GM19395 (cell line): ENCODE measurements around the gene PLCH1.

Source experiments
- ATAC-seq: cut with Tn5 transposase; IDR thresholded peaks from one replicate; pipeline ENCODE4 v1.9.1; 2021; ENCODE audit warnings: mild to moderate bottlenecking, moderate library complexity; ENCODE audit not compliant: unreplicated experiment

PLCH1 gene

GRCh38 chr3:155560135-155560534 is 184.7 kb downstream of the PLCH1 start:
- no peak for ATAC-seq

DNA sequence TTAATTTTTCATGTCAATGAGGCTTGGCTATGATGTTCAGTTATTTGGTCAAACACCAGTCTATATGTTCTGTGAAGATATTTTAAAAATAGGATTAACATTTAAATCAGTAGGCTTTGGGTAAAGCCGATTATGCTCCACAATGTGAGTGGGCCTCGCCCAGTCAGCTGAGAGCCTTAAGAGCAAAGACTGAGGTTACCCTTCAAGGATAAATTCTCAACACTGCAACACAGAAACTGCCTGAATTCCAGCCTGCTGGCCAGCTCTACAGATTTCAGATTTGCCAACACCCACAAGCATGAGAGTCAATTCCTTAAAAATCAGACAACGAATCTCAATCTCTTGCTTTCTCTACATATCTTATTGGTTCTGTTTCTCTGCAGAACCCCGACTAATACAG is 188.3 kb downstream of the PLCH1 start:
- ATAC-seq, result no peak

- peak; percentile 2 for ATAC-seq
These were observed 189.3 kb downstream of the PLCH1 start for GRCh38 chr3:155555479-155556060.

GRCh38 chr3:155554777-155555451 is 190.0 kb downstream of the PLCH1 start:
- ATAC-seq, result peak; percentile 86

DNA sequence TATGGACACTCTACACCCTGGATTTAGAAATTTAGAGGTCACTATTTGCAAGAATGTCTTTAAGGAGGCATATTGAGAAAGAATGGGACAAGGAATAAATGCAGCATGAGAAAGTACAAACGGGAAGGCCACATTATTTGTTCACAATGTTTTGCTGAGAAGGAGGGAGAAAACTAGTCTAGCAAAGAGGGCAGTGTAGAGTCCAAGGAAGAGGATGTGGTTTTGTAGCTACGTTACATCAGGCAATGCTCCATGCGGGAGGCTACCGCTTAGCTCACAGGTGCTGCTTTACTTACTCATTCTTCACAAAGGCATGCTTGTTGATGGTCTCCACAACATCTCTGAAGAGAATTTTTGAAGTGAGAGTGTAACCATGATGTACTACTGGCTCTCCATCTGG is 191.1 kb downstream of the PLCH1 start:
- peak; percentile 42 for ATAC-seq

GRCh38 chr3:155553326-155553725 is 191.5 kb downstream of the PLCH1 start:
- ATAC-seq, result no peak

DNA sequence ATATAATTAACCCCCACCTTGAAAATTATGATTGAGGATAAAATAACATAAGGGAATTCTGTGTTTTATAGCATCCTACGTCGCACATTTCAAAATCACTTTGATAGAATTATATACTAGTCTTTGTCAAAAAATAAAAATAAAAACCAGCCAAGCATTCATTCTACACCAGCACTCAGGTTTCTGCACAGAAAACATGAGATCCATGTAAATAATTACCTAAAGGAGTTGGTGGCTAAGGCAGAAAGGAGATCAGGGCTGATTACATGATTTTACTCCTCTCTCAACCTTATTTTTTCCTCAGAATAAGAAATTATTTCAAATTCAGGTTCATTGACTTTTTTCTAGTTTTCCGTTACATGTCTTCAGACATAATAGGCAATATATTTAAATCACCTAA is 194.5 kb downstream of the PLCH1 start:
- ATAC-seq, result no peak

- ATAC-seq, result peak; percentile 89
These were observed 195.8 kb downstream of the PLCH1 start for GRCh38 chr3:155549087-155549486.

GRCh38 chr3:155548195-155548594 is 196.7 kb downstream of the PLCH1 start:
- ATAC-seq, result no peak

- ATAC-seq, result no peak
These were observed 209.8 kb downstream of the PLCH1 start for GRCh38 chr3:155535098-155535497.

- ATAC-seq, result no peak
These were observed 216.3 kb downstream of the PLCH1 start for GRCh38 chr3:155528579-155528978.

DNA sequence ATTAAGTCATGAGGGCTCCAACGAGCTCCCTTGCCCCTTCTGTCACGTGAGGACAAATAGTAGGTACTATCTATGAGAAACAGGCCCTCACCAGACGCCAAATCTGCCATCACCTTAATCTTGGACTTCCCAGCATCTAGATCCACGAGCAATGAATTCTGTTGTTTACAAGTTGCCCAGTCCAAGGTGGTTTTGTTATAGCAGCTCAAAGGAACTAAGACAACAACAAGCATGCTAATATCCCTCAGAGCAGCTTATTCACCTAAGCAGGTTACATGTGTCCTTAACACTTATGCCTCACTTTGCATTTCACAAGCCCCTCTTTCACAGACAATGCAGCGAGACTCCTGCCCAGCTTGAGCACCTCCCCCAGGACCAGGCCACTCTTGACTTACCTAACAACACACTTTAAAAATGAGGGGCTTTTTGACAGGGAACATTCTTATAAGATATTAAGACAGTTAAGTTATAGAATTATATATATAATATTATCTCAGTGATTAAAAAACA is 219.5 kb downstream of the PLCH1 start:
- ATAC-seq, result no peak

DNA sequence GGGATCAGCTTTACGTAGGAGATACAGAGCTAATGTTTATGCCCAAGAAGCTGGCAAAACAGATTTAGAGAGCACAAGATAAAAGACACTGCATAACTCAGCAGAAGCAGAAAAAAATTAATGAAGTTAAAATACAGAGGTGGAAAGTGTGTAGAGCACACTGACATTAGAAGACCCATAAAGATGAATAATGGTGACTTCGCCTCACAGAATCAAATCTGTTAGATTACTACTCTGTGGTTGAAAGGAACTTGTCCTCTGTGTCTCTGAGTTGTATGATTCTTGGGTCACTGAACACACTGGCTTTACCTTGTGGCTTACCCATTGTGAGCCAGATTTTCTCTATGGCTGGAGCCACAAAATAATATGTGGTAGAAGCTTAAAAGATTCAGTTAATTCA is 224.4 kb downstream of the PLCH1 start:
- ATAC-seq, result no peak

GRCh38 chr3:155519078-155519477 is 225.8 kb downstream of the PLCH1 start:
- ATAC-seq, result peak; percentile 68

GRCh38 chr3:155517903-155518302 is 227.0 kb downstream of the PLCH1 start:
- no peak for ATAC-seq

- no peak for ATAC-seq
These were observed 228.4 kb downstream of the PLCH1 start for GRCh38 chr3:155516439-155516838.

DNA sequence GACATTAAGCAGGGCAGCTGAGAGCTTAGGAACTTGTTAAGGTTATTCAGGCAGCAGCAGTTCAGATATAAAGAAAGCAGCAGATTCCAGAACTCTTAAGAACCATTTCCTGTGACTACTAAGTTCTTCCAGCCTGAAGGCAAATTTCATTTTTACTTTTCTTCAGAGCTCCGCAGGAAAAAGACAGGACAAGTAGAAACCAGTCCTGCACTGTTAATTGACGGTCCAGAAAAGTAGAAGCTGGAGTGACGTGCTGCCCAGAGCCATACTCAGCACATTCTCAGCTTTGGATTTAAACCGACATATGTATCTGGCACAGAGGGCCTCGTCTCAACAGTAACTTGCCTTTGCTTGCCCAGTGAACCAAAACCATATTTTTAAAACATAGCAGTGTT is 232.0 kb downstream of the PLCH1 start:
- ATAC-seq, result no peak

DNA sequence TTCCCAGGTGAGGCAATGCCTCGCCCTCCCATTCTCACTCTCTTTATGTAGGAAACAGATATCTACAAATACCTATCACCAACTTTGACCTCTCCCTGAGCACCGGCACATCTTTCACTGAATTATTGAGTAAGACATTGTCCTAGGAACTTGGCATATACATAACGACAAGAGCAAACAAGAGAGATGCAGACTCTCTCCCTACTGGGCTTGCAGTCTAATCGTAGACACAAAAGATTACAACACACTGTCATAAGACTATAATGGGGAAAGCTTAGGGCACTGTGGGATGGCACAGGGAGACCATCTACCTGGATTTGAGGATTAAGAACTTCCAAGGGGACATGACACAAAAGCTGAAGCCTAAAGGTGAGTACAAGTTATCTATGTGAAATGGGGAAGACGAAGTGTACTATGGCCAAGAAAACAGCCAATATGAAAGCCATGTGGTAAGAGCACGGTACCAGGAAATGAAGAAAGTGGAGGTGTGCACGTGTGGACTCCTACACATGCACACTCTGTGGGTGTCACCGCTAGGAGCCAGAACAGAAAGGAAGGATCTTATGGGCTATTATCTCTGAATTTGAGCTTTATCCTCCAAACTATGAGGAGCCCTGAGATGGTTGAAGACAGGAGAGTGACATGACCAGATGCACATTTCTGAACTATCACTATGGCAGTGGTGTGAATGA is 232.6 kb downstream of the PLCH1 start:
- ATAC-seq, result no peak

DNA sequence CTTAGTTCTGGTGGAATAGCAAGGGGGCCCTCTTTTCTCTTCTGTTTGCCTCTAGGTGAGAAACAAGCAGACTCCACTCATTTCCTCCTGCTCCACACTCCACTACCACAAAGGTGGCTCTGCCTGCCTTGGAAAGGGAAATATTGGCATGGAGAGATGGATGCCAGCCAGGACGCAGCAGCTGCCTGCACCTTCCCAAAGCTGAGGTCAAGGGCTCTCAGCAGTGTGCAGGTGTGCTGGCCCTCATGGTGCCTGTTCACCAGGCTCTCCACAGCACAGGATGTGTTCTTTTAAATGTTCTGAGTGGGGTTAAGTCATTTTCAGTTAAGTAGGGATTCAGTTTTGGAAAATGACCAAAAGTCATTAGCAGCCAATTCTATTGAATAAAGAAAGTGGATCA is 240.2 kb downstream of the PLCH1 start:
- ATAC-seq, result no peak

DNA sequence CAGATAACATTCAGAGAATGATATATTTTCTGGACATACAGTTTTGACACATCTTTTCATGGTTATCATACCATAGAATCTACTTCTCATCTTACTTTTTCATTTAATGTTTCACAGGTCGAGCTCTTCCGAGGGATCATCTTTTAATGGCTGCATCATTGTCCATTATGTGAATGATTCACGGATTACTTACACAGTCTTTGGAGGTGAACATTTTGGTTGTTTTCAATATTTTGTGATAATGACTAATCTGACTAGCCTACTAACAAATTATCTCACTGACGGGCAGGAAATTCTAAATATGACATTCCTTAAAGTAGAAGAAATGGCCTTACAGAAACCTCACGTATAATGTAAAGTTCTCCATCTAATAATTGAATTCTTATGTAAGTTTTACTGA is 242.2 kb downstream of the PLCH1 start:
- no peak for ATAC-seq

DNA sequence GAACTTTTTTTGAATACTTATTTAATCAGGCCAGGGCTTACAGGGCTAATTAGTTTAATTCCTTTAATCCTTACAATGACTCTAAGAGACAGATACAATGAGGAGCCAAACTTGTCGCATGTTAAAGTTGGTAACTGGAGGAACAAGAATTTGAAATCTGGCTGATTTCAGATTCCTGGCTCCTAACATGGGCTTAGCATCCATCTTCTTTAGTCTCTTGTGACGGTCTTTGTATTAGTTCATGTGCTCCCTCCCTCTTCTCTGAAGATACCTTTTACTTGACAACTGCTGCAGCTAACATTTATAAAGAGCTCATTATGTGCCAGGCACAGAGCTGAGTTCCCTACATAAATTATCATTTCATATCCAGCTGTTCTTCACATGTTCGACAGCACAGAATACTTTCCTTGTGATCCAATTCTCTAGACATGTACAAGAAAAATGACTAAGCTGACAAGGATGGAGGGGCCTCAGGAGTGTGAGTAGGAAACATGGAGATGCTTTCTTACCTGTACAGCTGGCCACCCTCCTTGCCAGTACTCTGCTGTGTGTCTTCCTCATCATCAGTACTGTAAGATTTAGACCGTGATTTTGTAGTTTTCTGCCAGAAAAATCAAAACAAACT is 244.6 kb downstream of the PLCH1 start:
- no peak for ATAC-seq
